ENCODE data around the gene SHISA7. TPM values are rescaled to one million over a fixed set of nuclear protein-coding genes. Genes with fewer than 3 reads are reported as not detected.
A peak's percentile ranks its signal among the peaks of the same experiment; 100 is the strongest.
"Not testable (repeated sequence)": the region's sequence is repeated elsewhere in the genome, so short reads cannot be mapped to it uniquely, and the experiment has no call there.

The SHISA7 gene
- total RNA-seq, 1 donor from 2014 or later: 1.2 TPM

- no peak for DNase-seq (ENCODE audit: low spot score)
Measured at GRCh38 chr19:55463583-55464031, 20.5 kb upstream of the SHISA7 start.

GRCh38 chr19:55462722-55463121 is 19.6 kb upstream of the SHISA7 start:
- DNase-seq (ENCODE audit: low spot score): no peak

GRCh38 chr19:55461974-55462626 is 19.0 kb upstream of the SHISA7 start:
- peak; percentile 51 for DNase-seq (ENCODE audit: low spot score)

- DNase-seq (ENCODE audit: low spot score): peak; percentile 100
Measured at GRCh38 chr19:55461259-55461973, 18.3 kb upstream of the SHISA7 start, which contains the start of gene ISOC2. Gene ISOC2, minus strand, starts transcription at chr19:55461642. Its CDS starts 5,156 bp downstream, at chr19:55456486.

- DNase-seq (ENCODE audit: low spot score): peak; percentile 92
Measured at GRCh38 chr19:55460670-55461258, 17.7 kb upstream of the SHISA7 start.

- DNase-seq (ENCODE audit: low spot score): peak; percentile 58
Measured at GRCh38 chr19:55459950-55460657, 17.0 kb upstream of the SHISA7 start.

GRCh38 chr19:55459551-55459949 is 16.4 kb upstream of the SHISA7 start:
- no peak for DNase-seq (ENCODE audit: low spot score)

GRCh38 chr19:55457683-55458457 is 14.8 kb upstream of the SHISA7 start:
- no peak for DNase-seq (ENCODE audit: low spot score)

GRCh38 chr19:55456347-55456746 is 13.2 kb upstream of the SHISA7 start:
- no peak for DNase-seq (ENCODE audit: low spot score)

GRCh38 chr19:55455576-55456235 is 12.6 kb upstream of the SHISA7 start:
- no peak for DNase-seq (ENCODE audit: low spot score)

- DNase-seq (ENCODE audit: low spot score): no peak
Measured at GRCh38 chr19:55454787-55455243, 11.7 kb upstream of the SHISA7 start.

- DNase-seq (ENCODE audit: low spot score): no peak
Measured at GRCh38 chr19:55453511-55454260, 10.6 kb upstream of the SHISA7 start.

GRCh38 chr19:55452749-55453346 is 9.7 kb upstream of the SHISA7 start:
- DNase-seq (ENCODE audit: low spot score): peak; percentile 84

GRCh38 chr19:55451965-55452748 is 9.1 kb upstream of the SHISA7 start:
- DNase-seq (ENCODE audit: low spot score): no peak

GRCh38 chr19:55451163-55451964 is 8.3 kb upstream of the SHISA7 start:
- no peak for DNase-seq (ENCODE audit: low spot score)

- DNase-seq (ENCODE audit: low spot score): no peak
Measured at GRCh38 chr19:55449469-55449868, 6.4 kb upstream of the SHISA7 start.

- DNase-seq (ENCODE audit: low spot score): not testable (repeated sequence)
Measured at GRCh38 chr19:55448175-55448490, 5.0 kb upstream of the SHISA7 start.

All from umbilical cord (tissue), 2 donors.